Fibroblast of mammary gland (primary cell): ENCODE measurements around the gene CFAP20.
A peak's percentile ranks its signal among the peaks of the same experiment; 100 is the strongest.
"Not testable (repeated sequence)": the region's sequence is repeated elsewhere in the genome, so short reads cannot be mapped to it uniquely, and the experiment has no call there.

ENCODE experiments used
- DNase-seq: peaks from one replicate; pipeline ENCODE4 v3.0.0-alpha.2; 2010; ENCODE audit warnings: low read depth
- H3K4me3 ChIP-seq: 2 replicates; pipeline ENCODE4 v1.5.1; 2011; ENCODE audit warnings: low read depth, mild to moderate bottlenecking, low read length, moderate library complexity; ENCODE audit not compliant: control insufficient read depth
- TF ChIP-seq, protein P1 (sequence below): conservative IDR thresholded peaks from 2 replicates; pipeline ENCODE4 v1.5.1; 2011; ENCODE audit warnings: low read depth, low read length, inconsistent platforms; ENCODE audit not compliant: control insufficient read depth, insufficient read depth

Gene CFAP20

DNA sequence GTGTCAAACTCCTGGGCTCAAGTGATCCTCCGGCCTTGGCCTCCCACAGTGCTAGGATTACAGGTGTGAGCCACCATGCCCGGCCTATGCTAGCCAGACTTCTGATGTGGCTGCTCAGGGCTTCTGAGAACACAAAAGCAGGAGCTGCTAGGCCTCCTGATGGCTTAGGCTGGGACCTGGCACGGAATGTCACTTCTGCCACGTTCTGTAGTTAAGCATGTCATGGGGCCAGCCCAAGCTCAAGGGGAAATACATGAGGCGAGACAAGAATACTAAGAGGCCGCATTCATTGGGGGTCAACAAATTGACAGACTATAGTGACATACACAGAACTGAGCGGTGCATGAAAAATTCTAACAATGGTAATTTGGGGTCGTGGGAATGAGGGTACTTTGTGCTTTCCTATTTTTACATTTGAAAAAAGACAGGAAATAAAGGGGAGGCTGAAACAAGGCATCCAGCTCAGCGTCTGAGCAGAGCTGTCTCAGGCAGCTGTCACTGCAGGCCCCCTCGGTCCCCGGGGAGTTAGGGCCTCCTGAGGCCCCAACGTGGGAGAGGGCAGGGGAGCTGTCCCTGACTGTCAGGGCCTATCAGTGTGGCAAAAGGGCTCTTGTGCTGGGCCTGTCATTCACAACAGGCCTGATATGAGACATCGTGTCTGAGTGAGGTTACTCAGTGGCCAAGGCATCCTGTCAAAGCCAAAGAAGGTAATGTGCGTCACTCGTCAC is 26.4 kb downstream of the CFAP20 start:
- no peak overlapping the region for H3K4me3 ChIP-seq
- TF ChIP-seq, protein P1, sequence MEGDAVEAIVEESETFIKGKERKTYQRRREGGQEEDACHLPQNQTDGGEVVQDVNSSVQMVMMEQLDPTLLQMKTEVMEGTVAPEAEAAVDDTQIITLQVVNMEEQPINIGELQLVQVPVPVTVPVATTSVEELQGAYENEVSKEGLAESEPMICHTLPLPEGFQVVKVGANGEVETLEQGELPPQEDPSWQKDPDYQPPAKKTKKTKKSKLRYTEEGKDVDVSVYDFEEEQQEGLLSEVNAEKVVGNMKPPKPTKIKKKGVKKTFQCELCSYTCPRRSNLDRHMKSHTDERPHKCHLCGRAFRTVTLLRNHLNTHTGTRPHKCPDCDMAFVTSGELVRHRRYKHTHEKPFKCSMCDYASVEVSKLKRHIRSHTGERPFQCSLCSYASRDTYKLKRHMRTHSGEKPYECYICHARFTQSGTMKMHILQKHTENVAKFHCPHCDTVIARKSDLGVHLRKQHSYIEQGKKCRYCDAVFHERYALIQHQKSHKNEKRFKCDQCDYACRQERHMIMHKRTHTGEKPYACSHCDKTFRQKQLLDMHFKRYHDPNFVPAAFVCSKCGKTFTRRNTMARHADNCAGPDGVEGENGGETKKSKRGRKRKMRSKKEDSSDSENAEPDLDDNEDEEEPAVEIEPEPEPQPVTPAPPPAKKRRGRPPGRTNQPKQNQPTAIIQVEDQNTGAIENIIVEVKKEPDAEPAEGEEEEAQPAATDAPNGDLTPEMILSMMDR = no peak
- DNase-seq = no peak

DNA sequence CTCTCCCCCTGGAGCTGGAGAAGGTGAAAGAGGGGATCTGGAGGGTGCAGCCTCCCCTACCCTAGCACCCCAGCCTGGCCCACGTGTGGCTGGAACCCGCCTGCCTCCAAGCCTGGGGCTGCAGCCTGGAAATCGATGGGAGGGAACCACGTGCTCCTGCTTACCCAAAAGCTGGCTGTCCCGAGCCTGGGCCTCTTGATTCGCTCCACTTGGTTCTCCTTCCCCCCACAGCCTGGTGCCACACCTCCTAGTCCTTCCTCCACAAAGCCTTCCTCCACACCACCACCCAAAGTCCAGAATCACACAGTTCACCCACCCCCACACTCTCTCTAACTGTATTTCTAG is 29.3 kb downstream of the CFAP20 start:
- DNase-seq = no peak
- no peak overlapping the region for H3K4me3 ChIP-seq
- TF ChIP-seq, protein P1 = no peak

DNA sequence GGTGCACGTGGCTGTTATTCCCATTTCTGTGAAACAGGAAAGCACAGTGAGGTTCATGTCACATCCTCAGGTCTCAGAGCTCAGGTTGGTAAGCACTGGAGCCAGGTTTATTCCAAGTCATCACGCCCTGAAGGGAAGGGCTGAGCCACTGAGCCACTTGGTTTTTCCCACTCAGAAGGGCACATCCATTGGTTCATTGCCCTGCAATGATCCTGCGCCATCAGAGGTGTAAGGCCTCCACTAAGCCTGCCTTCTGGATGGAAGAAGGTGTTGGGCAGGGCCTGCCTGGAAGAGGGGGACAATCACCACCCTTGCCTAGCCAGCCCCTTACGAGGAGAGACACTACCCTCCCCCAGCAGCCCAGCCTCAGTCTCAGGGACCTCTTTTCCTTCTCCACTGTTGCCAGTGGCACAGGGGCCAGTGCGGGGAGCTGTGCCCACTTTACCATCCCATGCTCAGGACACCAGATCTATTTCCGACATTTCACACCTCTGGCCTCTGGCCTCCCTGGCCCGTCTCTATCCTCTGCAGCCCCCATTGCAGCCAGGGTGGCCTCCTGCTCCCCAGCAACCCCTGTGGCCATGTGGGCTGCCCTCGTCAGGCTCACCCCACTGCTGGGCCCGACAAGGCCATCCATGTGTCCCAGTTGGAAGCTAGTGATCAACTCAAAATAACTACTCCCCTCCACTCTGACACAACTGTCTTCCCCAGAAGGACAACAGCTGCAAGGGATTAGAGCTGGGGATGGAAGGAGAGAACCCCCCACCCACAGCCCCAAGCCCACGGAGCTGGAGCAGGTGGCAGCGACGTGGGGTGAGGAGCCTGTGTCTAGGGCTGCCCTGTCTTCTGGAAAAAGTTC is 29.9 kb downstream of the CFAP20 start:
- no peak for DNase-seq
- TF ChIP-seq, protein P1 = no peak
- no peak overlapping the region for H3K4me3 ChIP-seq

DNA sequence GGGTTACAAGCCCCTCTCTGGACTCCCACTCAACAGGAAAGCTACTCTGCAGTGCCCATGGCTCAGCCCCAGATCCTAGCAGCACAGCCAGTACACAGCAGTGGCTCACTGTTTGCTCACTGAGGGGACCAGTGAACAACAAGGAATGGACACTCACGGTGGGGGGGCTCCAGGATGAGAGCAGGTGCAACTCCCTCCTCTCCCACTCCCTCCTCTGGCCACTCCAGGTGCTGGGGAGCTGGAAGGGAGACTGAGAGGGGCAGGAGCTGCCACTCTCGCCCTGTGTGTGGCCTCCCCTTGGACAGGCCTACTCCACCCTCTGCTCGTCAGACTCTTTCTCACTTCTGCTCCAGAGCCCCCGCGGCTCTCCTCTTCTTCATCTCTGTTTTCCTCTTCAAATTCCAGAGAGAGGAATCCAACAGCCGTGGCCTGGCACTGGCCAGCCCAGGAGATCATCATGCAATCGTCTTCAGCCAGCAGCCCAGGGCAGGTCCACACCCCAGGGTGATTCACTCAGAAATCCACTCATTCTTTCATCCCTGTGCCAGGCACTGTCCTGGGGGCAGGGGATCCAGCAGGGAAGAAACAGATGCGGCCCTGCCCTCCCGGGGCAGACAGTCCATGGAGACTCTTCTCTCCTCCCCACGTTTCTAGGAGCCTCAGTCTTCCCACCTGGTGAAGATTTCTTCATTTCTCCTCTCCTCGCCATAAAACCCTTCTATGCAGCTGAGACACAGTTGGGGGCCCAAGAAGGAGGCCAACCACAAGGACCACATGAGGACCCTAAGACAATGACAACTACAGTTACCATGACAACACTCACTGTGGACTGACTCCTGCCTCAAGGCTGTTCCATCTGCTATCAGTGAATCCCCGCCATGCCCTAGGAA is 30.7 kb downstream of the CFAP20 start:
- peak; percentile 34 for DNase-seq
- TF ChIP-seq, protein P1 = no peak
- no peak overlapping the region for H3K4me3 ChIP-seq

DNA sequence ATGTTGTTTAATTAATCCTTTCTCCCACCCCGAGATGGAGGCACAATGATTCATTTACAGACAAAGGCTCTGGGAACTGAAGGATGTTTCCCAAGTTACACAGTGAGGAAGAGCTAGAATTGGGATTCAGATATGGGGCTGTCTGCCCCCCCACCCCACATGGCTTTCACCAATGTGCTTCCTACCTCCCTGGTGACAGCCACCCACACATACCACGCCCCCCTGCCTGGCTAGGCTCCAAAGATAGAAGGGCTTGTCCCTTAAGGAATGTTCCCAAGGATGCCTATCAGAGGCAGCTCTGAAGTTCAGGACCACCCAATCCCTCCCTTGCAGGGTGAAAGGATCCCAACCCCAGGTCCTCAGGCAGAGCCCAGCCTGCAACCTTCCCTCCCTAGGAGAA is 32.9 kb downstream of the CFAP20 start:
- DNase-seq = no peak
- H3K4me3 ChIP-seq = no peak overlapping the region
- TF ChIP-seq, protein P1 = no peak

DNA sequence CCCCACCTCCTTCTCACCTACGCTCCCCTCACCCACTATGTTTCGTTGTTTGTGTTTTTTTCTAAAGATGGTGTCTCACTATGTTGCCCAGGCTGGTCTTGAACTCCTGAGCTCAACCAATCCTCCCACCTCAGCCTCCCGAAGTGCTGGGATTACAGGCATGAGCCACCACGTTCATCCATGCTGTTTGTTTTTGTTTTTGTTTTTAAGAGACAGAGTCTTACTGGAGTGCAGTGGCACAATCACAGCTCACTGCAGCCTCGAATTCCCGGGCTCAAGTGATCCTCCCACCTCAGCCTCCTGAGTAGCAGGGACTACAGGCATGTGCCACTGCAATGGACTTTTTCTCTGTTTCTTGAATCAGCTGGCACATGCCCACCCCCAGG is 33.6 kb downstream of the CFAP20 start:
- DNase-seq, H3K4me3 ChIP-seq: not testable (repeated sequence)
